Heart right ventricle (tissue), 16 donors: ENCODE data around the gene PFKL. TPM values are rescaled to one million over a fixed set of nuclear protein-coding genes. Genes with fewer than 3 reads are reported as not detected.

ENCODE experiments used
- ATAC-seq, 8 donors: fragments of 200-7000 bp; cut with Tn5 transposase; one replicate each; pipeline ENCODE4 v1.9.1; 2020; ENCODE audit warnings: mild to moderate bottlenecking in 8 of 8, moderate library complexity in 8 of 8, moderate number of reproducible peaks in 1 of 8
- DNase-seq, 2 donors: peaks; one replicate each; pipeline ENCODE4 v3.0.0-alpha.2; 2020
- H3K27ac ChIP-seq, 10 donors: fragments of 200-600 bp; sonication (generic) in 2 of 10; one replicate each; pipeline versions ENCODE4 v1.5.0 to v1.8.0; 2020 to 2022; ENCODE audit warnings: mild to moderate bottlenecking in 3 of 10
- H3K27me3 ChIP-seq, 7 donors: fragments of 200-600 bp; one replicate each; pipeline ENCODE4 v1.8.0; 2021 to 2022; ENCODE audit warnings: mild to moderate bottlenecking in 2 of 7
- H3K36me3 ChIP-seq, 9 donors: fragments of 200-600 bp; sonication (generic) in 1 of 9; one replicate each; pipeline versions ENCODE4 v1.5.0 to v1.8.0; 2020 to 2022; ENCODE audit warnings: mild to moderate bottlenecking in 2 of 9
- H3K4me1 ChIP-seq, 9 donors: fragments of 200-600 bp; sonication (generic) in 1 of 9; one replicate each; pipeline versions ENCODE4 v1.5.0 to v1.8.0; 2020 to 2022; ENCODE audit warnings: mild to moderate bottlenecking in 4 of 9
- H3K4me3 ChIP-seq, 10 donors: fragments of 200-600 bp; sonication (generic) in 2 of 10; one replicate each; pipeline versions ENCODE4 v1.5.0 to v1.8.0; 2020 to 2022; ENCODE audit warnings: mild to moderate bottlenecking in 7 of 10, moderate library complexity in 2 of 10
- H3K9me3 ChIP-seq, 11 donors: fragments of 200-600 bp in 10 of 11; sonication (generic) in 2 of 11; one replicate each; pipeline versions ENCODE4 v1.5.0 to v1.8.0; 2013 to 2022; ENCODE audit warnings: mild to moderate bottlenecking in 2 of 11, control low read depth in 1 of 11, moderate library complexity in 1 of 11
- WGBS, 2 donors: extraction: QIAGEN DNeasy Blood & Tissue Kit; methylation state at CpG; one replicate each; pipeline ENCODE4 v1.1.7; 2013; ENCODE audit warnings: inconsistent platforms in 1 of 2; 5-methylcytosine and 5-hydroxymethylcytosine counted together
- intact Hi-C, 10 donors: fragments of 100-400 bp; cut with DNase I; formaldehyde crosslinking; loops; one replicate each; pipeline versions ENCODE4 v1.11.1 to v1.14.2; 2022
- polyA plus RNA-seq, 2 donors: library from polyadenylated mRNA; stranded (reverse); fragments of 200-250 nt; gene quantifications; one replicate each; pipeline ENCODE4 v1.2.3, GENCODE V29; 2013
- total RNA-seq, 10 donors: library from RNA; stranded (reverse); fragmentation: NEBNext Ultra II Directional in 3 of 10; extraction: Animal tissue kit (Norgen Biotek cat#: 25700) in 3 of 10; gene quantifications; one replicate each; pipeline versions ENCODE4 v1.2.1 to v1.2.4, GENCODE V29; 2021 to 2023
- TF ChIP-seq, protein P1 (sequence below), 9 donors: fragments of 200-600 bp; sonication (generic) in 2 of 9; IDR thresholded peaks; one replicate each; pipeline versions ENCODE4 v1.5.0 to v1.8.0; 2021 to 2022; ENCODE audit warnings: antibody characterized with exemption in 9 of 9, mild to moderate bottlenecking in 5 of 9, moderate library complexity in 1 of 9
- donor health status: Arrhythmogenic right ventricular cardiomyopathy.
- donor health status: ischemic (EF 13 %, LVEDD 7.1; RV severe dilation, severe dysfunction).
- donor health status: healthy with polysubstance abuse.
- donor health status: DM: no; HTN: yes; CAD: no.
- donor health status: DM: no; HTN: no; CAD: no.
- donor health status: ischemic (EF 25% LVEDD 6.9; RV normal size, moderate dysfunction).
- donor health status: ischemic (EF 25% LVEDD 5.7; RV mildly dilated, moderate dysfunction).
- donor health status: healthy.
- donor health status: DM: yes; HTN: yes; CAD: no.
- donor health status: Ischemic cardiomyopathy.
- donor health status: ischemic (EF 35%, LVEDD 5.7; RV mildly dilated, moderate dysfunction).
- donor health status: nonischemic (EF 11% LVEDD 7.7; RV severe dilation, severe dysfunction).
- donor health status: DM: yes; HTN: yes; CAD: no.
- donor health status: PGD.
- donor health status: ischemic (EF 29% LVEDD 5.4; RV normal size, mild dysfunction).
- donor health status: nonischemic (EF 23%, LVEDD 6.1; RV moderate dilation, normal function).

PFKL gene
- total and polyA plus RNA-seq, 12 donors: 34.7 to 84.4 (median 43.8) TPM

DNA sequence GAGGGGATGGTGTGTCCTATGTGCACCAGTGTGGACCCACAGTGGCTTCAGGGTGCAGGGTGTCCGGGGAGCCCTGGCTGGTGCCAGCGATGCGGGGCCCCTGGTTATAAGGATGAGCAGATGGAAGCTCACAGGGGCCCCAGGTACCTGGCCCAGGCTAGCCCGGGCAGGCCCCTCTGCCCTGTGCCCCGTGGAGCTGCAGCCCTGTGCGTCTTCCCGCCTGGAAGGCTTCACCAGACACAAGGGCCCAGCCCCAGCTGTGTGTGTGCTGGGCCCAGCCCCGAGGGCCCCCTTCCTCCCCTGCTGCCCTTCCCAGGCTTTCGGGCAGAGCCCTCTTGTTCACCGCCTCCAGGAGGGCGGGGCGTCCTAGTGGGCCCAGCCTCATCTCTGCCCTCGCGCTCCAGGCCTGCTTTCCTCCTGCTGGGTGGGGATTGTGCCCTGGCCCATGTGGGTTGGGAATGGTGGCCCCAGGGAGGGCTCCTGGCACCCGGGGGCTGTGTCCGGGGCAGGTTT lies 15.9 kb downstream of the PFKL start:
- WGBS, 2 donors: 89 to 92% methylated on average over 16 of the region's 16 CpGs
- intact Hi-C loops: loop anchor here in 1 of 10 donors (10.0 kb wide), 1 partner anchor 311 kb away; no protein-coding TSS in a partner anchor
- no peaks in the 10 kb centered on the region for H3K27me3 ChIP-seq

DNA sequence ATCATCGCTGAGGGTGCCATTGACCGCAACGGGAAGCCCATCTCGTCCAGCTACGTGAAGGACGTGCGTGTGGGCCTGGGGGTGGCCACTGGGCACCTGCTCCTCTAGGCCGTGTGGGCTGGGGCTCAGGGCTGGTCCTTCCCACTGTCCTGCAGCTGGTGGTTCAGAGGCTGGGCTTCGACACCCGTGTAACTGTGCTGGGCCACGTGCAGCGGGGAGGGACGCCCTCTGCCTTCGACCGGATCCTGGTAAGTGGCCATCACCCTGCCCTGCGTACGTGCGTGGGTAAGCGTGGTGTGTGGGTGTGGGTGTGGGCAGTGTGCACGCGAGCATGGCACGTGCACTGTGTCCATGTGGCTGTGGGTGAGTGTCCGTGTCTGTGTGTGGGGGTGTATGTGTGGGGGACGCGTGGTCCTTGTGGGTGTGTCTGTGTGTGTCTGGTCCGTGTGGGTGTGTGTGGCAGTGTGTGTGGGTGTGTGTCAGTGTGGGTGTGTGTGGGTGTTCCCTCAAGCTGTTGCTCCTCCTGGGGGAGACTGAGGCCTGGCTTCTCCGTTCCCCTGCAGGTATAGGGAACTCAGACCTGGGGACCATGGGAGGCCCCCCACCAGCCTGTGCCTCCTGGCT lies 16.5 kb downstream of the PFKL start:
- Histone ChIP-seq H3K27me3 (no peaks in the 10 kb centered on the region), H3K4me3 (no peak overlapping the region), H3K4me1 (no peaks in the 10 kb centered on the region), H3K9me3 (no peaks in the 10 kb centered on the region), H3K36me3 (peaks cover 0 to 100% (median 21%) of the 10 kb centered on the region in 9 donors), H3K27ac (no peak overlapping the region)
- DNase-seq (no peak), ATAC-seq (no peak)
- TF ChIP-seq, protein P1, sequence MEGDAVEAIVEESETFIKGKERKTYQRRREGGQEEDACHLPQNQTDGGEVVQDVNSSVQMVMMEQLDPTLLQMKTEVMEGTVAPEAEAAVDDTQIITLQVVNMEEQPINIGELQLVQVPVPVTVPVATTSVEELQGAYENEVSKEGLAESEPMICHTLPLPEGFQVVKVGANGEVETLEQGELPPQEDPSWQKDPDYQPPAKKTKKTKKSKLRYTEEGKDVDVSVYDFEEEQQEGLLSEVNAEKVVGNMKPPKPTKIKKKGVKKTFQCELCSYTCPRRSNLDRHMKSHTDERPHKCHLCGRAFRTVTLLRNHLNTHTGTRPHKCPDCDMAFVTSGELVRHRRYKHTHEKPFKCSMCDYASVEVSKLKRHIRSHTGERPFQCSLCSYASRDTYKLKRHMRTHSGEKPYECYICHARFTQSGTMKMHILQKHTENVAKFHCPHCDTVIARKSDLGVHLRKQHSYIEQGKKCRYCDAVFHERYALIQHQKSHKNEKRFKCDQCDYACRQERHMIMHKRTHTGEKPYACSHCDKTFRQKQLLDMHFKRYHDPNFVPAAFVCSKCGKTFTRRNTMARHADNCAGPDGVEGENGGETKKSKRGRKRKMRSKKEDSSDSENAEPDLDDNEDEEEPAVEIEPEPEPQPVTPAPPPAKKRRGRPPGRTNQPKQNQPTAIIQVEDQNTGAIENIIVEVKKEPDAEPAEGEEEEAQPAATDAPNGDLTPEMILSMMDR (IDR thresholded peaks at IDR 0.05): no peak
- intact Hi-C loops: loop anchor here in 1 of 10 donors (10.0 kb wide), 1 partner anchor 312 kb away; no protein-coding TSS in a partner anchor
- 93 to 96% methylated on average over 27 of the region's 27 CpGs for WGBS, 2 donors

More for the DNA sequence above, 15.9 kb downstream of the PFKL start:
- TF ChIP-seq, protein P1 (IDR thresholded peaks at IDR 0.05): no peak
- DNase-seq: no peak
- Histone ChIP-seq H3K9me3 (no peaks in the 10 kb centered on the region), H3K4me1 (no peaks in the 10 kb centered on the region), H3K27ac (no peak overlapping the region), H3K36me3 (peaks cover 0 to 100% (median 26%) of the 10 kb centered on the region in 9 donors), H3K4me3 (no peak overlapping the region)
- no peak for ATAC-seq

DNA sequence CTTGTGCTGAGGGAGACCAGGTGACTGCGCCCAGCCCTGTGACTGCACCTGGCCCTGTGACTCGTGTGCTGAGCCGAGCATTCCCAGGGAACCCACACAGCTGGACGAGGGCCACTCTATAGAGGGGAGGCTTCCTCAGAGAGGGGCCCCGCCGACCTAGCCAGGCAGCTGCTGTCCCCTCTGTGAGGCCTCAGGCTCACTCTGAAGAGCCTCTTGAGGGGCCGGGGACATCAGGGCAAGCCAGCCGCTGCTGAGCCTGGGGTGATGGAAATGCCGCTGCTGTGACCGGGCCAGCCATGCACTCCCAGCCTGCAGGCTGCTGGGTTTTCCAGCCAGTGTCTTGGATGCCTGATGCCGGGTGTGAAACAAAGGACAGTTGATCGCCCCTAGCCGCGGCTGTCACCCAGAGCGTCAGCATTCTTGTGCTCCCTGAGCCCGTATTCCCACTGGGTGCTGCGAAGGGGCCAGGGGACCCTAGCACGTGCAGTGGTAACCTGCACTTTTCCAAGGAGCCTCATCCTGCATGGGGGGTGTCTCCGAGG lies 17.5 kb downstream of the PFKL start:
- TF ChIP-seq, protein P1 (IDR thresholded peaks at IDR 0.05): no peak
- Histone ChIP-seq H3K36me3 (peaks cover 0 to 100% (median 21%) of the 10 kb centered on the region in 9 donors), H3K9me3 (no peaks in the 10 kb centered on the region), H3K4me3 (no peak overlapping the region), H3K27ac (no peak overlapping the region), H3K4me1 (no peaks in the 10 kb centered on the region), H3K27me3 (no peaks in the 10 kb centered on the region)
- 84 to 92% methylated on average over 19 of the region's 19 CpGs for WGBS, 2 donors
- DNase-seq (no peak), ATAC-seq (no peak)
- intact Hi-C loops: loop anchor here in 1 of 10 donors (10.0 kb wide), 1 partner anchor 313 kb away; no protein-coding TSS in a partner anchor

DNA sequence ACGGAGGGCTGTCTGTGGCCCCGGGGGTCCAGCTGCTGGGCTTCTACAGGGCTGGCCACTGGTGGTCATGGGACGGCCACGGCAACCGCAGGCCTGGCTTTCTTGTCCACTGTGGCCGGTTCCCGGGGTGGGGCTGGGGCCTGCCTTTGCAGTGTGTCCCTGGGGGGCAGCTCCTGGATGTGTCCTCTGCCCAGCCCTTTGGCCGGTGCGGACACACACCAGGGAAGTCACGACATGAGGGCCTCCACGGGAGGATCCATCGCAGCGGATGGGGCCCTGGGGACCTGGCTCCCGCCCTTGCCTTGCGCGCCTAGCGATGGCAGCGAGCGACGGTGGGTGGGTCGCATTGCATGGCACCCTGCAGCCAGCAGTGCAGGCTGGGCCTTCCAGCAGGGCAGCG lies 18.0 kb downstream of the PFKL start:
- Histone ChIP-seq H3K27ac (no peak overlapping the region), H3K4me3 (no peak overlapping the region), H3K36me3 (peaks cover 0 to 100% (median 22%) of the 10 kb centered on the region in 9 donors), H3K9me3 (no peaks in the 10 kb centered on the region), H3K4me1 (no peaks in the 10 kb centered on the region), H3K27me3 (no peaks in the 10 kb centered on the region)
- TF ChIP-seq, protein P1 (IDR thresholded peaks at IDR 0.05): no peak
- WGBS, 2 donors: 94 to 95% methylated on average over 22 of the region's 22 CpGs
- intact Hi-C loops: loop anchor here in 2 of 10 donors (2.0 to 10.0 kb wide), 2 partner anchors 13 to 313 kb away; no protein-coding TSS in a partner anchor
- no peak for ATAC-seq
- DNase-seq: no peak
